BLaER1 treated with 17β-estradiol and CSF1 and Interleukin-3, amounts not matched to agents 10 nM and 100 nM (cell line): Measurements from ENCODE around the gene MSMP.

Experiments
- H3K27ac ChIP-seq, 11 experiments: shearing (Covaris generic); formaldehyde crosslinking; 2 replicates each; pipeline ENCODE4 v1.8.1; 2022
- H3K27me3 ChIP-seq, 11 experiments: shearing (Covaris generic); formaldehyde crosslinking; 2 replicates each; pipeline ENCODE4 v1.8.1; 2022
- H3K36me3 ChIP-seq, 11 experiments: shearing (Covaris generic); formaldehyde crosslinking; 2 replicates each; pipeline ENCODE4 v1.8.1; 2022
- H3K4me1 ChIP-seq, 10 experiments: shearing (Covaris generic); formaldehyde crosslinking; 2 replicates each; pipeline ENCODE4 v1.8.1; 2022
- H3K4me2 ChIP-seq, 11 experiments: shearing (Covaris generic); formaldehyde crosslinking; 2 replicates each; pipeline ENCODE4 v1.8.1; 2022
- H3K4me3 ChIP-seq, 10 experiments: shearing (Covaris generic); formaldehyde crosslinking; 2 replicates each; pipeline ENCODE4 v1.8.1; 2022
- H3K9ac ChIP-seq, 11 experiments: shearing (Covaris generic); formaldehyde crosslinking; 2 replicates each; pipeline ENCODE4 v1.8.1; 2022
- H3K9me3 ChIP-seq, 11 experiments: shearing (Covaris generic); formaldehyde crosslinking; replicated peaks in 1 of 11; 2 replicates each; pipeline ENCODE4 v1.8.1; 2022
- H4K20me1 ChIP-seq, 11 experiments: shearing (Covaris generic); formaldehyde crosslinking; 2 replicates each; pipeline ENCODE4 v1.8.1; 2022
- Cebpa-rat ChIP-seq, 11 experiments: shearing (Covaris generic); IDR thresholded peaks; 2 replicates each; pipeline ENCODE4 v1.8.1; 2022

MSMP gene

GRCh38 chr9:35754264-35754663, at the start of gene MSMP:
Gene MSMP (minus strand): TSS chr9:35754276. CDS start chr9:35754129, 147 bp downstream.
- TF ChIP-seq Cebpa-rat (IDR thresholded peaks at IDR 0.05): no peak
- peaks cover 0 to 7% (median 0%) of the 10 kb centered on the region in 11 experiments; a peak in 1 of 22 replicates for H4K20me1 ChIP-seq
- peak within 1 kb of the TSS in 9 of 11 experiments; percentile 91 to 100 (median 97); a peak in 11 of 22 replicates for H3K4me2 ChIP-seq
- no peak within 1 kb of the TSS for H3K4me3 ChIP-seq
- H3K4me1 ChIP-seq: peaks cover 47 to 66% (median 60%) of the 10 kb centered on the region in 10 experiments
- 0 out of 22 replicates have a peak within 1 kb of the TSS, but pooled peaks of 1 of the 11 experiments have one; percentile 15 for H3K27ac ChIP-seq
- H3K9ac ChIP-seq: no peak within 1 kb of the TSS
- peaks cover 16 to 48% (median 35%) of the 10 kb centered on the region in 11 experiments; a peak in 20 of 22 replicates for H3K36me3 ChIP-seq
- H3K9me3 ChIP-seq: no peaks in the 10 kb centered on the region
- H3K27me3 ChIP-seq: no peaks in the 10 kb centered on the region

- Histone ChIP-seq H3K4me1 (peaks cover 0 to 7% (median 0%) of the 10 kb centered on the region in 10 experiments; a peak in 3 of 20 replicates), H3K4me3 (no peak overlapping the region), H3K9me3 (no peaks in the 10 kb centered on the region), H3K4me2 (no peak overlapping the region), H3K9ac (no peak overlapping the region), H3K27me3 (no peaks in the 10 kb centered on the region), H3K27ac (no peak overlapping the region), H3K36me3 (peaks cover 0 to 9% (median 0%) of the 10 kb centered on the region in 11 experiments; a peak in 1 of 22 replicates), H4K20me1 (no peaks in the 10 kb centered on the region)
- TF ChIP-seq Cebpa-rat (IDR thresholded peaks at IDR 0.05): no peak
Observed at GRCh38 chr9:35801328-35802128, 47.5 kb upstream of the MSMP start.

GRCh38 chr9:35800530-35800929, 46.5 kb upstream of the MSMP start:
- peaks cover 0 to under 1% (median 0%) of the 10 kb centered on the region in 11 experiments; a peak in 1 of 22 replicates for H3K36me3 ChIP-seq
- H3K4me1 ChIP-seq: peaks cover 0 to 7% (median 0%) of the 10 kb centered on the region in 10 experiments; a peak in 3 of 20 replicates
- no peak overlapping the region for H3K9ac ChIP-seq
- no peak for TF ChIP-seq Cebpa-rat (IDR thresholded peaks at IDR 0.05)
- no peaks in the 10 kb centered on the region for H3K27me3 ChIP-seq
- H3K27ac ChIP-seq: no peak overlapping the region
- H4K20me1 ChIP-seq: no peaks in the 10 kb centered on the region
- H3K4me3 ChIP-seq: no peak overlapping the region
- H3K9me3 ChIP-seq: no peaks in the 10 kb centered on the region
- H3K4me2 ChIP-seq: no peak overlapping the region

- Histone ChIP-seq H3K27me3 (no peaks in the 10 kb centered on the region), H3K9me3 (no peaks in the 10 kb centered on the region), H3K4me1 (peaks cover 0 to 13% (median 0%) of the 10 kb centered on the region in 10 experiments; a peak in 5 of 20 replicates), H3K27ac (no peak overlapping the region), H4K20me1 (no peaks in the 10 kb centered on the region), H3K4me3 (no peak overlapping the region), H3K36me3 (no peaks in the 10 kb centered on the region), H3K9ac (no peak overlapping the region), H3K4me2 (no peak overlapping the region)
- TF ChIP-seq Cebpa-rat (IDR thresholded peaks at IDR 0.05): no peak
Observed at GRCh38 chr9:35798658-35799374, 44.7 kb upstream of the MSMP start.

GRCh38 chr9:35797311-35798109, 43.4 kb upstream of the MSMP start:
- TF ChIP-seq Cebpa-rat (IDR thresholded peaks at IDR 0.05): no peak
- H4K20me1 ChIP-seq: no peaks in the 10 kb centered on the region
- H3K9me3 ChIP-seq: no peaks in the 10 kb centered on the region
- no peak overlapping the region for H3K4me3 ChIP-seq
- H3K4me1 ChIP-seq: peaks cover 0 to 13% (median 0%) of the 10 kb centered on the region in 10 experiments; a peak in 5 of 20 replicates
- no peaks in the 10 kb centered on the region for H3K36me3 ChIP-seq
- peaks cover 0 to 4% (median under 1%) of the 10 kb centered on the region in 11 experiments; a peak in 5 of 22 replicates for H3K27me3 ChIP-seq
- no peak overlapping the region for H3K4me2 ChIP-seq
- no peak overlapping the region for H3K27ac ChIP-seq
- no peak overlapping the region for H3K9ac ChIP-seq

GRCh38 chr9:35795695-35796094, 41.6 kb upstream of the MSMP start:
- Histone ChIP-seq H3K9ac (no peak overlapping the region), H3K27ac (no peak overlapping the region), H3K4me1 (peaks cover 0 to 13% (median 2%) of the 10 kb centered on the region in 10 experiments; a peak in 7 of 20 replicates), H3K9me3 (no peaks in the 10 kb centered on the region), H3K4me3 (no peak overlapping the region), H3K4me2 (no peak overlapping the region), H4K20me1 (no peaks in the 10 kb centered on the region), H3K27me3 (peaks cover 4 to 18% (median 12%) of the 10 kb centered on the region in 11 experiments; a peak in 20 of 22 replicates), H3K36me3 (no peaks in the 10 kb centered on the region)
- TF ChIP-seq Cebpa-rat (IDR thresholded peaks at IDR 0.05): no peak

- Histone ChIP-seq H3K27ac (no peak overlapping the region), H3K9ac (no peak overlapping the region), H3K4me1 (peaks cover 0 to 8% (median 5%) of the 10 kb centered on the region in 10 experiments; a peak in 7 of 20 replicates), H3K4me3 (no peak overlapping the region), H4K20me1 (no peaks in the 10 kb centered on the region), H3K4me2 (no peak overlapping the region), H3K36me3 (no peaks in the 10 kb centered on the region), H3K27me3 (peaks cover 7 to 22% (median 15%) of the 10 kb centered on the region in 11 experiments; a peak in 20 of 22 replicates), H3K9me3 (no peaks in the 10 kb centered on the region)
- TF ChIP-seq Cebpa-rat (IDR thresholded peaks at IDR 0.05): no peak
Observed at GRCh38 chr9:35793461-35793860, 39.4 kb upstream of the MSMP start.

- Histone ChIP-seq H3K4me3 (no peak overlapping the region), H3K9me3 (no peaks in the 10 kb centered on the region), H3K36me3 (no peaks in the 10 kb centered on the region), H3K4me2 (no peak overlapping the region), H3K27ac (no peak overlapping the region), H3K9ac (no peak overlapping the region), H4K20me1 (no peaks in the 10 kb centered on the region), H3K27me3 (peaks cover 7 to 22% (median 15%) of the 10 kb centered on the region in 11 experiments; a peak in 20 of 22 replicates), H3K4me1 (peaks cover 0 to 8% (median 6%) of the 10 kb centered on the region in 10 experiments; a peak in 9 of 20 replicates)
- no peak for TF ChIP-seq Cebpa-rat (IDR thresholded peaks at IDR 0.05)
Observed at GRCh38 chr9:35792826-35793225, 38.8 kb upstream of the MSMP start.
